Uterus (tissue), 4 donors: Measurements from ENCODE around the gene GIT1. TPM values are rescaled to one million over a fixed set of nuclear protein-coding genes. Genes with fewer than 3 reads are reported as not detected.
A peak's percentile ranks its signal among the peaks of the same experiment; 100 is the strongest.

Experiments
- DNase-seq, 2 donors: peaks; one replicate each; pipeline ENCODE4 v3.0.0-alpha.2; 2019 to 2020
- H3K27ac ChIP-seq, 2 donors: fragments of 200-600 bp; sonication (generic); 1 replicate in 1 of 2; 2 replicates in 1 of 2; pipeline ENCODE4 v1.5.1; 2016 to 2018
- H3K27me3 ChIP-seq, 2 donors: fragments of 200-600 bp; sonication (generic); one replicate each; pipeline ENCODE4 v1.5.1; 2018 to 2019; ENCODE audit warnings: control low read depth in 1 of 2
- H3K36me3 ChIP-seq, 2 donors: fragments of 200-600 bp; sonication (generic); one replicate each; pipeline ENCODE4 v1.5.1; 2019; ENCODE audit warnings: control low read depth in 1 of 2
- H3K4me1 ChIP-seq, 2 donors: fragments of 200-600 bp; sonication (generic); one replicate each; pipeline ENCODE4 v1.5.1; 2018 to 2019; ENCODE audit warnings: control low read depth in 1 of 2
- H3K4me3 ChIP-seq, 2 donors: fragments of 200-600 bp; sonication (generic); 1 replicate in 1 of 2; 2 replicates in 1 of 2; pipeline ENCODE4 v1.5.1; 2018 to 2019; ENCODE audit warnings: mild to moderate bottlenecking in 1 of 2
- H3K9me3 ChIP-seq, 2 donors: fragments of 200-600 bp; sonication (generic); one replicate each; pipeline ENCODE4 v1.5.1; 2019; ENCODE audit warnings: control low read depth in 1 of 2
- CTCF ChIP-seq, 4 experiments: fragments of 200-600 bp in 2 of 4; fragments of 450-650 bp in 2 of 4; sonication (generic) in 2 of 4; IDR thresholded peaks; one replicate each; pipeline ENCODE4 v1.5.1; 2016 to 2019; ENCODE audit warnings: antibody characterized with exemption in 4 of 4, mild to moderate bottlenecking in 2 of 4, moderate library complexity in 1 of 4
- POLR2A ChIP-seq, 2 donors: fragments of 450-650 bp; IDR thresholded peaks; one replicate each; pipeline ENCODE4 v1.6.1; 2016; ENCODE audit warnings: antibody characterized with exemption in 2 of 2, mild to moderate bottlenecking in 1 of 2, moderate library complexity in 1 of 2
- intact Hi-C: fragments of 100-400 bp; cut with DNase I; formaldehyde crosslinking; loops from one replicate; pipeline ENCODE4 v1.15.1; 2023; ENCODE audit warnings: low total_unique reads
- total RNA-seq, 4 donors: library from RNA; depleted of rRNA in 3 of 4; stranded (reverse); fragments of >200 nt in 3 of 4; gene quantifications; one replicate each; pipeline versions ENCODE4 v1.1.0 to v1.2.4, GENCODE V29; 2014 to 2023
- donor health status: DM: yes; HTN: yes; CAD: no.

GIT1 gene
- total RNA-seq, 4 donors from 2014 or later, result 13.1 to 75.0 (median 22.9) TPM

- intact Hi-C loops, result no loop called here
These were observed 20.9 kb upstream of the GIT1 start for GRCh38 chr17:29610395-29610794.

GRCh38 chr17:29608986-29609385 is 19.5 kb upstream of the GIT1 start:
- intact Hi-C loops, result no loop called here
- Histone ChIP-seq H3K36me3 (no peaks in the 10 kb centered on the region), H3K27me3 (no peaks in the 10 kb centered on the region), H3K4me1 (peaks cover 0 to 11% of the 10 kb centered on the region in 2 donors), H3K4me3 (no peak overlapping the region), H3K9me3 (no peaks in the 10 kb centered on the region), H3K27ac (no peak overlapping the region)
- TF ChIP-seq POLR2A (IDR thresholded peaks at IDR 0.05), result no peak
- no peak for TF ChIP-seq CTCF (IDR thresholded peaks at IDR 0.05)
- DNase-seq, result no peak

More at GRCh38 chr17:29610395-29610794, 20.9 kb upstream of the GIT1 start:
- no peak for DNase-seq
- Histone ChIP-seq H3K4me3 (no peak overlapping the region), H3K4me1 (peaks cover 0 to 11% of the 10 kb centered on the region in 2 donors), H3K9me3 (no peaks in the 10 kb centered on the region), H3K27me3 (no peaks in the 10 kb centered on the region), H3K27ac (no peak overlapping the region), H3K36me3 (no peaks in the 10 kb centered on the region)
- TF ChIP-seq POLR2A (IDR thresholded peaks at IDR 0.05) (no peak), CTCF (IDR thresholded peaks at IDR 0.05) (no peak)

- no peak overlapping the region for H3K27ac ChIP-seq
- H3K9me3 ChIP-seq, result no peaks in the 10 kb centered on the region
- no peaks in the 10 kb centered on the region for H3K27me3 ChIP-seq
- H3K36me3 ChIP-seq, result no peaks in the 10 kb centered on the region
- no peak overlapping the region for H3K4me3 ChIP-seq
- intact Hi-C loops, result no loop called here
- TF ChIP-seq POLR2A (IDR thresholded peaks at IDR 0.05) (no peak), CTCF (IDR thresholded peaks at IDR 0.05) (no peak)
- DNase-seq, result no peak
- H3K4me1 ChIP-seq, result no peaks in the 10 kb centered on the region
These were observed 18.2 kb upstream of the GIT1 start for GRCh38 chr17:29607557-29608195.

GRCh38 chr17:29603109-29603674 is 13.7 kb upstream of the GIT1 start:
- Histone ChIP-seq H3K9me3 (no peaks in the 10 kb centered on the region), H3K27me3 (no peaks in the 10 kb centered on the region), H3K4me3 (no peak overlapping the region), H3K27ac (no peak overlapping the region), H3K4me1 (no peaks in the 10 kb centered on the region), H3K36me3 (no peaks in the 10 kb centered on the region)
- TF ChIP-seq POLR2A (IDR thresholded peaks at IDR 0.05), result no peak
- no peak for TF ChIP-seq CTCF (IDR thresholded peaks at IDR 0.05)
- intact Hi-C loops, result no loop called here
- peak in 1 of 2 donors; percentile 28 for DNase-seq

GRCh38 chr17:29597361-29598172 is 8.1 kb upstream of the GIT1 start:
- Histone ChIP-seq H3K36me3 (no peaks in the 10 kb centered on the region), H3K27ac (peak overlapping the region in 1 of 2 donors; percentile 7), H3K27me3 (no peaks in the 10 kb centered on the region), H3K4me1 (peaks cover 0 to 8% of the 10 kb centered on the region in 2 donors), H3K9me3 (no peaks in the 10 kb centered on the region), H3K4me3 (no peak overlapping the region)
- TF ChIP-seq CTCF (IDR thresholded peaks at IDR 0.05) (no peak), POLR2A (IDR thresholded peaks at IDR 0.05) (no peak)
- intact Hi-C loops, result no loop called here
- DNase-seq, result peak in 1 of 2 donors; percentile 16
